Neural cell (in vitro differentiated cells): ENCODE measurements around the gene PCBD2. TPM values are rescaled to one million over a fixed set of nuclear protein-coding genes. Genes with fewer than 3 reads are reported as not detected.

ENCODE experiments used
- H2AFZ ChIP-seq: fragments of 200-600, 300-800 bp; sonication (generic), shearing (Covaris generic); 2 replicates; pipeline ENCODE4 v1.6.0; 2014; ENCODE audit warnings: low read depth, mild to moderate bottlenecking, antibody characterized with exemption, low read length, moderate library complexity
- H3F3A ChIP-seq: fragments of 200-600 bp; shearing (Covaris generic); 2 replicates; pipeline ENCODE4 v1.6.1; 2016; ENCODE audit warnings: mild to moderate bottlenecking, moderate library complexity, mixed read lengths, antibody characterized with exemption, low read length; ENCODE audit not compliant: insufficient read depth, poor library complexity, severe bottlenecking
- H3K27ac ChIP-seq: fragments of 200-600, 300-800 bp; sonication (generic), shearing (Covaris generic); 2 replicates; pipeline ENCODE4 v1.5.1; 2014; ENCODE audit warnings: mild to moderate bottlenecking, low read length, moderate library complexity
- H3K27me3 ChIP-seq: fragments of 300-800, 200-600 bp; sonication (generic), shearing (Covaris generic); 2 replicates; pipeline ENCODE4 v1.6.0; 2014; ENCODE audit warnings: mild to moderate bottlenecking, low read depth, low read length, moderate library complexity; ENCODE audit not compliant: insufficient read depth
- H3K36me3 ChIP-seq: fragments of 300-800, 200-600 bp; sonication (generic), shearing (Covaris generic); 2 replicates; pipeline ENCODE4 v1.5.1; 2014; ENCODE audit warnings: mild to moderate bottlenecking, antibody characterized with exemption, low read length, moderate library complexity; ENCODE audit not compliant: insufficient read depth
- H3K4me2 ChIP-seq: fragments of 300-800, 200-600 bp; sonication (generic), shearing (Covaris generic); 2 replicates; pipeline ENCODE4 v1.6.0; 2014; ENCODE audit warnings: mild to moderate bottlenecking, low read length
- H3K4me3 ChIP-seq: fragments of 300-800, 200-600 bp; sonication (generic), shearing (Covaris generic); 2 replicates; pipeline ENCODE4 v1.5.1; 2014; ENCODE audit warnings: mild to moderate bottlenecking, low read length, moderate library complexity
- H3K79me2 ChIP-seq: fragments of 200-600 bp; shearing (Covaris generic); replicated peaks from 2 replicates; pipeline ENCODE4 v1.6.0; 2014; ENCODE audit warnings: mild to moderate bottlenecking, low read length, moderate library complexity; ENCODE audit not compliant: insufficient read depth
- H3K9ac ChIP-seq: fragments of 300-800, 200-600 bp; sonication (generic), shearing (Covaris generic); 2 replicates; pipeline ENCODE4 v1.6.1; 2016; ENCODE audit warnings: mild to moderate bottlenecking, low read length, mixed read lengths
- H3K9me2 ChIP-seq: fragments of 200-600 bp; shearing (Covaris generic); 2 replicates; pipeline ENCODE4 v1.6.1; 2016; ENCODE audit warnings: mild to moderate bottlenecking, low read length, mixed read lengths; ENCODE audit not compliant: insufficient read depth
- H3K9me3 ChIP-seq: fragments of 200-600, 300-800 bp; sonication (generic), shearing (Covaris generic); 2 replicates; pipeline ENCODE4 v1.6.1; 2016; ENCODE audit warnings: mild to moderate bottlenecking, mixed run types, low read length, moderate library complexity, mixed read lengths
- H4K20me1 ChIP-seq: fragments of 200-600 bp; shearing (Covaris generic); 2 replicates; pipeline ENCODE4 v1.6.1; 2016; ENCODE audit warnings: mild to moderate bottlenecking, mixed run types; ENCODE audit not compliant: insufficient read depth
- CTCF ChIP-seq: fragments of 450-650 bp; IDR thresholded peaks from 2 replicates; pipeline ENCODE4 v1.5.1; 2014; ENCODE audit warnings: antibody characterized with exemption, mild to moderate bottlenecking, moderate library complexity; ENCODE audit not compliant: poor library complexity, severe bottlenecking
- EP300 ChIP-seq: fragments of 450-650 bp; conservative IDR thresholded peaks from 2 replicates; pipeline ENCODE4 v1.6.1; 2014; ENCODE audit warnings: antibody characterized with exemption, mild to moderate bottlenecking, moderate library complexity; ENCODE audit not compliant: poor library complexity, severe bottlenecking
- EZH2 ChIP-seq: fragments of 200-600, 300-800 bp; shearing (Covaris generic), sonication (generic); IDR thresholded peaks from 2 replicates; pipeline ENCODE4 v1.6.1; 2014; ENCODE audit warnings: antibody characterized with exemption, low read length, borderline replicate concordance, mild to moderate bottlenecking; ENCODE audit not compliant: insufficient read depth, poor library complexity, severe bottlenecking
- MXI1 ChIP-seq: fragments of 450-650 bp; conservative IDR thresholded peaks from 2 replicates; pipeline ENCODE4 v1.6.1; 2014; ENCODE audit warnings: antibody characterized with exemption, mild to moderate bottlenecking; ENCODE audit not compliant: poor library complexity, severe bottlenecking
- POLR2AphosphoS5 ChIP-seq: IDR thresholded peaks from 2 replicates; pipeline ENCODE4 v1.6.1; 2012
- RAD21 ChIP-seq: fragments of 450-650 bp; conservative IDR thresholded peaks from 2 replicates; pipeline ENCODE4 v1.6.1; 2014; ENCODE audit warnings: antibody characterized with exemption, mild to moderate bottlenecking, moderate library complexity
- REST ChIP-seq: IDR thresholded peaks from 2 replicates; pipeline ENCODE4 v1.6.1; 2012; ENCODE audit warnings: borderline replicate concordance
- SMC3 ChIP-seq: fragments of 450-650 bp; conservative IDR thresholded peaks from 2 replicates; pipeline ENCODE4 v1.6.1; 2014; ENCODE audit warnings: antibody characterized with exemption, mild to moderate bottlenecking, moderate library complexity; ENCODE audit not compliant: poor library complexity
- TAF1 ChIP-seq: IDR thresholded peaks from 2 replicates; pipeline ENCODE4 v1.6.1; 2012; ENCODE audit warnings: low read depth
- polyA plus RNA-seq: library from polyadenylated mRNA; depleted of rRNA; stranded (reverse); fragments of >200 nt; gene quantifications from 2 replicates; pipeline ENCODE4 v1.2.3, GENCODE V29; 2014

PCBD2 gene
- polyA plus RNA-seq, 1 donor from 2014 or later = 6.0 TPM

- no peaks in the 10 kb centered on the region for H3K9me2 ChIP-seq
- no peaks in the 10 kb centered on the region for H3F3A ChIP-seq
- no peak for TF ChIP-seq EZH2
- TF ChIP-seq REST = no peak
- TF ChIP-seq TAF1 = no peak
- no peak for TF ChIP-seq MXI1
- no peak for TF ChIP-seq EP300
- no peak for TF ChIP-seq POLR2AphosphoS5
- TF ChIP-seq CTCF = no peak
- no peak for TF ChIP-seq SMC3
- TF ChIP-seq RAD21 = no peak
- H3K36me3 ChIP-seq = no peaks in the 10 kb centered on the region
- H4K20me1 ChIP-seq = no peaks in the 10 kb centered on the region
- H3K9ac ChIP-seq = no peak overlapping the region
- no peak overlapping the region for H2AFZ ChIP-seq
- H3K27me3 ChIP-seq = no peaks in the 10 kb centered on the region
- no peaks in the 10 kb centered on the region for H3K79me2 ChIP-seq
- no peak overlapping the region for H3K4me3 ChIP-seq
- no peak overlapping the region for H3K27ac ChIP-seq
- H3K9me3 ChIP-seq = no peaks in the 10 kb centered on the region
- no peak overlapping the region for H3K4me2 ChIP-seq
Measured at GRCh38 chr5:134918861-134919260, 13.9 kb downstream of the PCBD2 start.

- Histone ChIP-seq H4K20me1 (no peaks in the 10 kb centered on the region), H3F3A (no peaks in the 10 kb centered on the region), H3K4me3 (no peak overlapping the region), H3K27me3 (no peaks in the 10 kb centered on the region), H2AFZ (no peak overlapping the region), H3K9me3 (no peaks in the 10 kb centered on the region), H3K9ac (no peak overlapping the region), H3K79me2 (no peaks in the 10 kb centered on the region), H3K4me2 (no peak overlapping the region), H3K36me3 (no peaks in the 10 kb centered on the region), H3K27ac (no peak overlapping the region), H3K9me2 (no peaks in the 10 kb centered on the region)
- no peak for TF ChIP-seq MXI1
- TF ChIP-seq TAF1 = no peak
- no peak for TF ChIP-seq RAD21
- no peak for TF ChIP-seq CTCF
- TF ChIP-seq EZH2 = no peak
- no peak for TF ChIP-seq REST
- no peak for TF ChIP-seq POLR2AphosphoS5
- TF ChIP-seq SMC3 = no peak
- TF ChIP-seq EP300 = no peak
Measured at GRCh38 chr5:134920848-134921575, 16.1 kb downstream of the PCBD2 start.
